H9 (cell line): ENCODE measurements around the gene PTPRB. TPM values are rescaled to one million over a fixed set of nuclear protein-coding genes. Genes with fewer than 3 reads are reported as not detected.

ENCODE experiments used
- DNase-seq: peaks from one replicate; pipeline ENCODE4 v3.0.0-alpha.2; 2017
- H2AFZ ChIP-seq: one replicate; pipeline ENCODE4 v1.6.1; 2013; ENCODE audit warnings: mild to moderate bottlenecking, low read length, control low read depth, moderate library complexity
- H2AK5ac ChIP-seq: 2 replicates; pipeline ENCODE4 v1.6.1; 2013; ENCODE audit warnings: low read length, control low read depth, mixed read lengths; ENCODE audit not compliant: insufficient read length
- H2BK120ac ChIP-seq: one replicate; pipeline ENCODE4 v1.6.1; 2013; ENCODE audit warnings: low read depth, mild to moderate bottlenecking, low read length, control low read depth, inconsistent platforms; ENCODE audit not compliant: poor library complexity, severe bottlenecking
- H2BK12ac ChIP-seq: 2 replicates; pipeline ENCODE4 v1.6.1; 2013; ENCODE audit warnings: low read length, control low read depth, mixed read lengths, low read depth; ENCODE audit not compliant: insufficient read length
- H2BK15ac ChIP-seq: 2 replicates; pipeline ENCODE4 v1.6.1; 2013; ENCODE audit warnings: low read depth, low read length, control low read depth
- H2BK20ac ChIP-seq: one replicate; pipeline ENCODE4 v1.6.1; 2013; ENCODE audit warnings: low read depth, mild to moderate bottlenecking, low read length, control low read depth, inconsistent platforms; ENCODE audit not compliant: poor library complexity, severe bottlenecking
- H2BK5ac ChIP-seq: 2 replicates; pipeline ENCODE4 v1.6.1; 2013; ENCODE audit warnings: low read length, control low read depth, mixed read lengths; ENCODE audit not compliant: insufficient read length
- H3K14ac ChIP-seq: 2 replicates; pipeline ENCODE4 v1.6.1; 2013; ENCODE audit warnings: low read length, control low read depth; ENCODE audit not compliant: insufficient read depth
- H3K18ac ChIP-seq: 2 replicates; pipeline ENCODE4 v1.6.1; 2013; ENCODE audit warnings: low read depth, mild to moderate bottlenecking, mixed read lengths, low read length, control low read depth; ENCODE audit not compliant: insufficient read length
- H3K23ac ChIP-seq: 2 replicates; pipeline ENCODE4 v1.6.1; 2013; ENCODE audit warnings: low read length, control low read depth, mixed read lengths, low read depth; ENCODE audit not compliant: insufficient read length
- H3K23me2 ChIP-seq: 2 replicates; pipeline ENCODE4 v1.6.1; 2013; ENCODE audit warnings: low read depth, mild to moderate bottlenecking, mixed read lengths, low read length, control low read depth; ENCODE audit not compliant: insufficient read length, poor library complexity, severe bottlenecking
- H3K27ac ChIP-seq: 2 replicates; pipeline ENCODE4 v1.5.1; 2013; ENCODE audit warnings: low read length, control low read depth, mixed read lengths, low read depth; ENCODE audit not compliant: insufficient read length
- H3K27me3 ChIP-seq: 2 replicates; pipeline ENCODE4 v1.6.1; 2013; ENCODE audit warnings: low read length, control low read depth, inconsistent platforms; ENCODE audit not compliant: insufficient read depth
- H3K4ac ChIP-seq: 2 replicates; pipeline ENCODE4 v1.6.1; 2013; ENCODE audit warnings: low read depth, mild to moderate bottlenecking, control low read depth, inconsistent platforms, low read length, moderate library complexity
- H3K4me1 ChIP-seq: 2 replicates; pipeline ENCODE4 v1.6.1; 2013; ENCODE audit warnings: low read length, control low read depth, inconsistent platforms; ENCODE audit not compliant: insufficient read depth
- H3K4me2 ChIP-seq: 2 replicates; pipeline ENCODE4 v1.6.1; 2013; ENCODE audit warnings: low read length, control low read depth, mixed read lengths; ENCODE audit not compliant: insufficient read length, insufficient read depth
- H3K56ac ChIP-seq: 2 replicates; pipeline ENCODE4 v1.6.1; 2013; ENCODE audit warnings: low read depth, mild to moderate bottlenecking, mixed read lengths, low read length, control low read depth; ENCODE audit not compliant: insufficient read length
- H3K79me1 ChIP-seq: 2 replicates; pipeline ENCODE4 v1.6.1; 2013; ENCODE audit warnings: low read depth, mild to moderate bottlenecking, moderate library complexity, low read length, control low read depth, inconsistent platforms; ENCODE audit not compliant: insufficient read depth, poor library complexity, severe bottlenecking
- H3K79me2 ChIP-seq: 2 replicates; pipeline ENCODE4 v1.6.1; 2013; ENCODE audit warnings: low read length, control low read depth, inconsistent platforms; ENCODE audit not compliant: insufficient read depth
- H3K9ac ChIP-seq: 2 replicates; pipeline ENCODE4 v1.6.1; 2013; ENCODE audit warnings: low read length, control low read depth, mixed read lengths; ENCODE audit not compliant: insufficient read length; ENCODE audit errors: extremely low read depth
- H3K9me3 ChIP-seq: one replicate; pipeline ENCODE4 v1.6.1; 2013; ENCODE audit warnings: low read depth, low read length, inconsistent platforms; ENCODE audit not compliant: control insufficient read depth
- H3T11ph ChIP-seq: one replicate; pipeline ENCODE4 v1.6.1; 2013; ENCODE audit warnings: mild to moderate bottlenecking, low read length, control low read depth, inconsistent platforms
- H4K20me1 ChIP-seq: one replicate; pipeline ENCODE4 v1.6.1; 2013; ENCODE audit not compliant: control insufficient read depth, insufficient read length, insufficient read depth
- H4K5ac ChIP-seq: 2 replicates; pipeline ENCODE4 v1.6.1; 2013; ENCODE audit warnings: low read depth, mild to moderate bottlenecking, mixed read lengths, low read length, control low read depth; ENCODE audit not compliant: insufficient read length
- H4K8ac ChIP-seq: replicated peaks from 2 replicates; pipeline ENCODE4 v1.6.1; 2013; ENCODE audit warnings: low read length, control low read depth, mixed read lengths, low read depth; ENCODE audit not compliant: insufficient read length
- H4K91ac ChIP-seq: 2 replicates; pipeline ENCODE4 v1.6.1; 2013; ENCODE audit warnings: low read depth, mild to moderate bottlenecking, moderate library complexity, mixed read lengths, low read length, control low read depth; ENCODE audit not compliant: insufficient read length
- H3K27ac Mint-ChIP-seq, 3 experiments: 2 replicates in 2 of 3; 3 replicates in 1 of 3; pipeline ENCODE4 v1.8.0; 2020 to 2021; ENCODE audit warnings: mixed read lengths in 3 of 3, mild to moderate bottlenecking in 1 of 3, moderate library complexity in 1 of 3
- H3K27me3 Mint-ChIP-seq: 2 replicates; pipeline ENCODE4 v1.8.0; 2021; ENCODE audit warnings: low read depth, mild to moderate bottlenecking, moderate library complexity, mixed read lengths
- H3K36me3 Mint-ChIP-seq, 3 experiments: 2 replicates in 2 of 3; 3 replicates in 1 of 3; pipeline ENCODE4 v1.8.0; 2020 to 2021; ENCODE audit warnings: low read depth in 3 of 3, mixed read lengths in 3 of 3; ENCODE audit not compliant: insufficient read depth in 1 of 3
- H3K4me1 Mint-ChIP-seq, 2 experiments: 2 replicates each; pipeline ENCODE4 v1.8.0; 2020; ENCODE audit warnings: mixed read lengths in 2 of 2
- H3K4me3 Mint-ChIP-seq, 2 experiments: 2 replicates in 1 of 2; 3 replicates in 1 of 2; pipeline ENCODE4 v1.8.0; 2020 to 2021; ENCODE audit warnings: mild to moderate bottlenecking in 2 of 2, mixed read lengths in 2 of 2, moderate library complexity in 1 of 2
- H3K9me3 Mint-ChIP-seq, 2 experiments: 2 replicates in 1 of 2; 3 replicates in 1 of 2; pipeline ENCODE4 v1.8.0; 2020; ENCODE audit warnings: mild to moderate bottlenecking in 2 of 2, mixed read lengths in 2 of 2, moderate library complexity in 1 of 2
- CTCF ChIP-seq: fragments of 200-600 bp; sonication (generic); conservative IDR thresholded peaks from 3 replicates; pipeline ENCODE4 v1.8.0; 2021; ENCODE audit warnings: antibody characterized with exemption, mild to moderate bottlenecking
- WGBS: extraction: QIAGEN DNeasy Blood & Tissue Kit; methylation state at CpG from one replicate; pipeline ENCODE4 v1.1.7; 2013; ENCODE audit warnings: missing lambda C conversion rate, low lambda C conversion rate, mixed read lengths; ENCODE audit not compliant: insufficient read length; ENCODE audit errors: extremely low coverage; 5-methylcytosine and 5-hydroxymethylcytosine counted together
- total RNA-seq: library from RNA; stranded (reverse); gene quantifications from 2 replicates; pipeline ENCODE4 v1.2.1, GENCODE V29; 2021

Gene PTPRB
- total RNA-seq, 1 experiment from 2014 or later, result 1.4 TPM

GRCh38 chr12:70639535-70639934 is 2.3 kb upstream of the PTPRB start:
- TF ChIP-seq CTCF, result no peak
- H3K14ac ChIP-seq, result no peak overlapping the region
- no peak overlapping the region for H2BK12ac ChIP-seq
- no peak overlapping the region for H3K4me3 Mint-ChIP-seq
- no peaks in the 10 kb centered on the region for H3K79me1 ChIP-seq
- H3T11ph ChIP-seq, result no peak overlapping the region
- H3K4me1 Mint-ChIP-seq, result peaks cover under 1 to 3% of the 10 kb centered on the region in 2 experiments; a peak in 2 of 4 replicates
- no peak overlapping the region for H3K4me2 ChIP-seq
- H3K18ac ChIP-seq, result no peak overlapping the region
- no peaks in the 10 kb centered on the region for H3K23me2 ChIP-seq
- no peaks in the 10 kb centered on the region for H4K20me1 ChIP-seq
- DNase-seq, result no peak
- H3K27me3 ChIP-seq, result no peaks in the 10 kb centered on the region
- no peaks in the 10 kb centered on the region for H3K27me3 Mint-ChIP-seq
- no peak overlapping the region for H3K27ac Mint-ChIP-seq
- no peak overlapping the region for H2BK15ac ChIP-seq
- no peaks in the 10 kb centered on the region for H3K36me3 Mint-ChIP-seq
- H3K79me2 ChIP-seq, result no peaks in the 10 kb centered on the region
- H2BK20ac ChIP-seq, result no peak overlapping the region
- no peak overlapping the region for H3K9ac ChIP-seq
- no peak overlapping the region for H4K5ac ChIP-seq
- H2BK5ac ChIP-seq, result no peak overlapping the region
- WGBS, result no CpG with 5 or more reads among the region's 2 CpGs
- no peak overlapping the region for H3K4ac ChIP-seq
- no peak overlapping the region for H3K27ac ChIP-seq
- H4K8ac ChIP-seq, result no peak overlapping the region
- no peaks in the 10 kb centered on the region for H3K9me3 ChIP-seq
- no peak overlapping the region for H4K91ac ChIP-seq
- no peak overlapping the region for H3K23ac ChIP-seq
- H2AK5ac ChIP-seq, result no peak overlapping the region
- no peak overlapping the region for H3K56ac ChIP-seq
- H2AFZ ChIP-seq, result no peak overlapping the region
- H2BK120ac ChIP-seq, result no peak overlapping the region
- H3K4me1 ChIP-seq, result peaks cover 4% of the 10 kb centered on the region; the same call in 1 of the 2 replicates
- no peaks in the 10 kb centered on the region for H3K9me3 Mint-ChIP-seq
